Measurements from ENCODE around the gene UGCG. TPM values are rescaled to one million over a fixed set of nuclear protein-coding genes. Genes with fewer than 3 reads are reported as not detected.
A peak's percentile ranks its signal among the peaks of the same experiment; 100 is the strongest.

The UGCG gene
- total RNA-seq, 2 donors from 2014 or later = 17.1 to 26.2 TPM

DNA sequence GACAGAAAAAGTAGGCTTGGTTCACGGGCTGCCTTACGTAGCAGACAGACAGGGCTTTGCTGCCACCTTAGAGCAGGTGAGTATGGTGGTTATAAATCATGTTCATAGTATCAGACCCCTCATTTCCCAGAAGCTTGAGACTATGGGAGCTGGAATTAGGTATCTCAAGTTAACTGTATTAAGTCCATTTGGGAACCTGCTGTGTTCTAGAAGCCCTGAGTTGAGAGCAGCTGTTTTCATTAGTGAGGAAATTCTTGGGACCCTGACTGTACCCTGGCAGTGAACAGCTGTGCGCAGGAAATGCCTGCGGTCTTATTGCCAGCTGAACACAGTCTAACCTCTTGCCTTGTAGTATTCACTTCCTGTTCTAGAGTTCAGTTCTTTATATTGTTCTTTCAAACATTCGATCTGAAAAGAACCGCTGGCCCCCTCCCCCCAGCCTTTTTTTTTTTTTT lies 29.8 kb downstream of the UGCG start:
- H3K27ac ChIP-seq = peak overlapping the region; percentile 44 to 81 (median 64)
- WGBS, 2 donors = 35 to 58% methylated on average over 6 of the region's 6 CpGs
- peak; percentile 52 for ATAC-seq
- H3K4me3 ChIP-seq = no peak overlapping the region
- peaks cover 56% of the 10 kb centered on the region for H3K4me1 ChIP-seq
- peak in 3 of 4 donors; percentile 17 to 62 (median 33) for DNase-seq
- H3K36me3 ChIP-seq (replicated peaks in 1 of 2; ENCODE audit: insufficient read depth in 1 of 2, low read depth in 2 of 2) = no peaks in the 10 kb centered on the region
- TF ChIP-seq POLR2A (IDR thresholded peaks at IDR 0.05) = no peak
- TF ChIP-seq, protein P1, sequence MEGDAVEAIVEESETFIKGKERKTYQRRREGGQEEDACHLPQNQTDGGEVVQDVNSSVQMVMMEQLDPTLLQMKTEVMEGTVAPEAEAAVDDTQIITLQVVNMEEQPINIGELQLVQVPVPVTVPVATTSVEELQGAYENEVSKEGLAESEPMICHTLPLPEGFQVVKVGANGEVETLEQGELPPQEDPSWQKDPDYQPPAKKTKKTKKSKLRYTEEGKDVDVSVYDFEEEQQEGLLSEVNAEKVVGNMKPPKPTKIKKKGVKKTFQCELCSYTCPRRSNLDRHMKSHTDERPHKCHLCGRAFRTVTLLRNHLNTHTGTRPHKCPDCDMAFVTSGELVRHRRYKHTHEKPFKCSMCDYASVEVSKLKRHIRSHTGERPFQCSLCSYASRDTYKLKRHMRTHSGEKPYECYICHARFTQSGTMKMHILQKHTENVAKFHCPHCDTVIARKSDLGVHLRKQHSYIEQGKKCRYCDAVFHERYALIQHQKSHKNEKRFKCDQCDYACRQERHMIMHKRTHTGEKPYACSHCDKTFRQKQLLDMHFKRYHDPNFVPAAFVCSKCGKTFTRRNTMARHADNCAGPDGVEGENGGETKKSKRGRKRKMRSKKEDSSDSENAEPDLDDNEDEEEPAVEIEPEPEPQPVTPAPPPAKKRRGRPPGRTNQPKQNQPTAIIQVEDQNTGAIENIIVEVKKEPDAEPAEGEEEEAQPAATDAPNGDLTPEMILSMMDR (IDR thresholded peaks at IDR 0.05) = no peak
- H3K27me3 ChIP-seq = no peaks in the 10 kb centered on the region
- H3K9me3 ChIP-seq = no peaks in the 10 kb centered on the region
- intact Hi-C loops (cut with DNase I) = no loop called here

DNA sequence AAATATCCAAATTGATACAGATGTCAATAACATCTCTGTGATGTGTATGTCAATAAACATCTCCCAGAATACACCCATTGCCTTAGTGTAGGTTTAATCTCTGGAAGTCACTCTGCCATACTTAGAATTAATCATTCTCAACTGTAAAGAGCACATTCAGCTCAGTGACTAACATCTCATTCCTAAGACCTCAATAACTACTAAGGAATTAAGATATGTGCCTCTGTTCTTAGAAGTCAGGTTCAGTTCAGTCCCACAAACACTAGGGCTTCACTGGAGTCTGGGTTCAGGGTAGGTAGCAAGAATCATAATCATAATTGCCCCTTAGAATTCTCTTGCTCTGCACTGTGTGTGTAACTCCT lies 31.7 kb downstream of the UGCG start:
- TF ChIP-seq POLR2A (IDR thresholded peaks at IDR 0.05) = no peak
- TF ChIP-seq, protein P1 (IDR thresholded peaks at IDR 0.05) = no peak
- Histone ChIP-seq H3K4me3 (no peak overlapping the region), H3K4me1 (peaks cover 43% of the 10 kb centered on the region), H3K27me3 (no peaks in the 10 kb centered on the region), H3K27ac (peak overlapping the region; percentile 44 to 81 (median 63)), H3K36me3 (replicated peaks in 1 of 2; ENCODE audit: insufficient read depth in 1 of 2, low read depth in 2 of 2) (peaks cover 0 to 1% of the 10 kb centered on the region in 2 donors), H3K9me3 (no peaks in the 10 kb centered on the region)
- intact Hi-C loops (cut with DNase I) = no loop called here
- ATAC-seq (no peak), DNase-seq (no peak)

DNA sequence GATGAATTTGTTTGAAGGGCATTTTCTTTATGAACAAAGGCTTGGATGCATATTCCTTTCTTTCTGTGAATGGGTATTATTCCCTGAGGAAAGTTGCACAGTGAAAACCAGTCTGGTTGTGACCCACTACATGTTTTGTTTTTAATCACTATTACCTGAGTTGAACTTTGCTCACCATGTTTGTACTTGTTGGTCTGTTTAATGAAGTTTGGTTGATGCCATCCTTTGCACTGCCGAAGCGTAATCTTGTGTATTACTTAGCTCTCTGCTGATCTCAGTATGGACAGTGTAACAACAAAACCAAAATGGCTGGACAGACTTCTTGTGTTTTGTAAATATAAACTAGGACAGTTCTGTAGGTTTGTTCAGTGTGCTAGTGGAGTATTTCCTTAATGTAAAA lies 38.1 kb downstream of the UGCG start:
- TF ChIP-seq, protein P1 (IDR thresholded peaks at IDR 0.05) = no peak
- TF ChIP-seq POLR2A (IDR thresholded peaks at IDR 0.05) = no peak
- Histone ChIP-seq H3K9me3 (no peaks in the 10 kb centered on the region), H3K36me3 (replicated peaks in 1 of 2; ENCODE audit: insufficient read depth in 1 of 2, low read depth in 2 of 2) (peaks cover 4% of the 10 kb centered on the region in 2 donors), H3K27ac (no peak overlapping the region), H3K4me3 (no peak overlapping the region), H3K27me3 (no peaks in the 10 kb centered on the region), H3K4me1 (peaks cover 13% of the 10 kb centered on the region)
- intact Hi-C loops (cut with DNase I) = no loop called here
- no peak for ATAC-seq
- WGBS, 2 donors = 39 to 53% methylated on average over 2 of the region's 2 CpGs
- no peak for DNase-seq

DNA sequence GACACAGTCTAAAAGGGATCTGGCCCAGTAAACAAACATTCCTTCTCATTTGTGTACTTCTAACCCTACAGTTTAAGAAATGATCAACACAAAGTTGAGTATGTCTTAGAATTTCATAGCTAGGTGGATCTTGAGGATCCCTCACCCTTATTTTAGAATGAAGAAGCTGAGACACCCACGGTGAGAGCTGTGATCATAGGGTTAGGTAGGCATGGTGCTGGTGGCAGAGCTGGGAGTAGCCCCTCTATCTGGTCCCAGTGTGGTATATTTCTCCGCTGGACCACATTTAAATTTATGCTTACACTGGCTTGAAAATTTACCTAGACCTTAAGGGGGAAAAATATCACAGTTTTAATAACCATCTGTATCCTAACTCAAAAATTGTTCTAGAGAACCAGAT lies 39.8 kb downstream of the UGCG start:
- Histone ChIP-seq H3K4me3 (no peak overlapping the region), H3K9me3 (no peaks in the 10 kb centered on the region), H3K27me3 (no peaks in the 10 kb centered on the region), H3K27ac (peak overlapping the region in 1 of 4 donors; percentile 71), H3K36me3 (replicated peaks in 1 of 2; ENCODE audit: insufficient read depth in 1 of 2, low read depth in 2 of 2) (peaks cover 4% of the 10 kb centered on the region in 2 donors), H3K4me1 (peaks cover 23% of the 10 kb centered on the region)
- no peak for TF ChIP-seq POLR2A (IDR thresholded peaks at IDR 0.05)
- TF ChIP-seq, protein P1 (IDR thresholded peaks at IDR 0.05) = no peak
- DNase-seq (no peak), ATAC-seq (no peak)
- intact Hi-C loops (cut with DNase I) = no loop called here
- 95 to 96% methylated on average over 2 of the region's 2 CpGs for WGBS, 2 donors

DNA sequence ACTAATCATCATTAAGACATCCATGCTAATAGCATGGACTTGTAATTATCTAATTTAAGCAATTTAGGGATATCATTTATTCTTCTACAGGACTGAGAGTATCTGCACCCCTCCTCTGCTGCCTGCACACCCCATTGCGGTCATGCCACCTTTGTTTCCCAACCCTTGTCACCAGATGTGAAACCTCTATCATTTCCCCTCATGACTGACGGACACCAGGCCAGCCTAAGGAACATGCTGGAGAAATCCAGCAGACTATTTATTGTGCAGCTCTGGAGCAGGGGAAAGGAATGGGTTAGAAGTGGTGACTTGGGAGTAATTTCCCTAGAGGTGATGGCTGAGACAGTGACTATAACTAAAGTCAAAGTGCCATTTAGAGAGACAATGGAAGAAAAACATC lies 40.7 kb downstream of the UGCG start:
- WGBS, 2 donors = 69 to 81% methylated on average over 2 of the region's 2 CpGs
- DNase-seq (no peak), ATAC-seq (no peak)
- TF ChIP-seq, protein P1 (IDR thresholded peaks at IDR 0.05) = no peak
- no peak for TF ChIP-seq POLR2A (IDR thresholded peaks at IDR 0.05)
- peaks cover 26% of the 10 kb centered on the region for H3K4me1 ChIP-seq
- no peaks in the 10 kb centered on the region for H3K27me3 ChIP-seq
- H3K27ac ChIP-seq = peak overlapping the region in 2 of 4 donors; percentile 28 to 71
- intact Hi-C loops (cut with DNase I) = no loop called here
- no peaks in the 10 kb centered on the region for H3K9me3 ChIP-seq
- H3K4me3 ChIP-seq = no peak overlapping the region
- H3K36me3 ChIP-seq (replicated peaks in 1 of 2; ENCODE audit: insufficient read depth in 1 of 2, low read depth in 2 of 2) = peaks cover 4% of the 10 kb centered on the region in 2 donors
